Smooth muscle cell (in vitro differentiated cells): ENCODE results near the gene ERI3. TPM values are rescaled to one million over a fixed set of nuclear protein-coding genes. Genes with fewer than 3 reads are reported as not detected.

Source experiments
- DNase-seq: peaks from one replicate; lab custom pipeline; 2025; ENCODE audit not compliant: unreplicated experiment; lab: John Stamatoyannopoulos, UW
- H2AFZ ChIP-seq: fragments of 200-600 bp; sonication (generic); 2 replicates; pipeline ENCODE4 v1.6.0; 2016; ENCODE audit warnings: antibody characterized with exemption, low read depth, mild to moderate bottlenecking
- H3F3A ChIP-seq: fragments of 200-600 bp; sonication (generic); 2 replicates; pipeline ENCODE4 v1.6.0; 2017; ENCODE audit warnings: antibody characterized with exemption, low read depth
- H3K27ac ChIP-seq: fragments of 200-600 bp; sonication (generic); 2 replicates; pipeline ENCODE4 v1.5.1; 2016; ENCODE audit warnings: low read depth, mild to moderate bottlenecking
- H3K27me3 ChIP-seq: fragments of 200-600 bp; sonication (generic); 2 replicates; pipeline ENCODE4 v1.6.1; 2016; ENCODE audit warnings: low read depth, mild to moderate bottlenecking
- H3K36me3 ChIP-seq: fragments of 200-600 bp; sonication (generic); 2 replicates; pipeline ENCODE4 v1.5.1; 2016; ENCODE audit warnings: low read depth
- H3K4me1 ChIP-seq: fragments of 200-600 bp; sonication (generic); 2 replicates; pipeline ENCODE4 v1.5.1; 2016; ENCODE audit warnings: low read depth
- H3K4me2 ChIP-seq: fragments of 200-600 bp; sonication (generic); 2 replicates; pipeline ENCODE4 v1.6.0; 2016; ENCODE audit warnings: mild to moderate bottlenecking
- H3K4me3 ChIP-seq: fragments of 200-600 bp; sonication (generic); 2 replicates; pipeline ENCODE4 v1.5.1; 2016; ENCODE audit warnings: mild to moderate bottlenecking
- H3K79me2 ChIP-seq: fragments of 200-600 bp; sonication (generic); 2 replicates; pipeline ENCODE4 v1.6.0; 2016; ENCODE audit warnings: low read depth, mild to moderate bottlenecking
- H3K9ac ChIP-seq: fragments of 200-600 bp; sonication (generic); 2 replicates; pipeline ENCODE4 v1.6.0; 2016; ENCODE audit warnings: low read depth
- H3K9me3 ChIP-seq: fragments of 200-600 bp; sonication (generic); replicated peaks from 2 replicates; pipeline ENCODE4 v1.5.1; 2016; ENCODE audit warnings: low read depth
- H4K20me1 ChIP-seq: fragments of 200-600 bp; sonication (generic); 2 replicates; pipeline ENCODE4 v1.6.0; 2016; ENCODE audit warnings: low read depth
- CTCF ChIP-seq: fragments of 200-600 bp; sonication (generic); IDR thresholded peaks from 2 replicates; pipeline ENCODE4 v1.5.1; 2017; ENCODE audit warnings: borderline replicate concordance, mild to moderate bottlenecking, antibody characterized with exemption; ENCODE audit not compliant: insufficient read depth, poor library complexity, severe bottlenecking
- WGBS: methylation state at CpG from one replicate; pipeline ENCODE4 v1.1.7; 2016; ENCODE audit warnings: low lambda C conversion rate; 5-methylcytosine and 5-hydroxymethylcytosine counted together
- polyA plus RNA-seq: library from polyadenylated mRNA; unstranded; fragments of >200 nt; fragmentation: Nextera tagmentation; extraction: Ambion mirVana; gene quantifications from 2 replicates; pipeline ENCODE4 v1.2.1, GENCODE V29; 2016
- total RNA-seq: library from RNA; depleted of rRNA; stranded (reverse); fragments of >200 nt; gene quantifications from 2 replicates; pipeline ENCODE4 v1.2.3, GENCODE V29; 2014

Gene ERI3
- total and polyA plus RNA-seq, 2 experiments from 2014 or later, result 91.2 to 112 TPM

DNA sequence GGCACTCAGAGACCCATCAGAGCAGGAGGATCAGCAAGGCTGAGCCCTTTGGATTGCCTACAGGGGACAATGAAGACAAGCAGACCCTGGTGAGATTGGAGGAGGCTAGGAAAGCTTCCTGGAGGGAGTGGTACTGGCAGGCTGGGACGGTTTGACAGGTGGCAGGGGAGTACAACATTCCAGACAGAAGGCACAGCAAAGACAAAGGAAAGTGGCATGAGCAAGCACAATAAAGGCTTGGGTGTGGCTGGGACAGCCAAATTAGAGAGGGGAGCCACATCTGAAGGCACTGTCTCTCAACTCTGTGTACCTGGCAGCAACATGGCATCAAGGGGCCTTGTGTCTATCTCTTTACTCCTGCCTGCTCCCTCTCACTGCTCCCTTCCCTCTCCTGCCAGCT, 103.6 kb downstream of the ERI3 start:
- Histone ChIP-seq H4K20me1 (peaks cover 47% of the 10 kb centered on the region), H3F3A (no peaks in the 10 kb centered on the region), H3K4me3 (no peak overlapping the region), H3K27ac (no peak overlapping the region), H3K9ac (no peak overlapping the region), H3K9me3 (no peaks in the 10 kb centered on the region), H2AFZ (no peak overlapping the region), H3K27me3 (no peaks in the 10 kb centered on the region), H3K4me2 (no peak overlapping the region), H3K36me3 (no peaks in the 10 kb centered on the region), H3K4me1 (no peaks in the 10 kb centered on the region), H3K79me2 (no peaks in the 10 kb centered on the region)
- WGBS, result 93% methylated on average over 1 of the region's 1 CpG
- TF ChIP-seq CTCF, result no peak
- DNase-seq, result no peak

- H2AFZ ChIP-seq, result no peak overlapping the region
- DNase-seq, result no peak
- WGBS, result 85% methylated on average over 32 of the region's 33 CpGs
- no peaks in the 10 kb centered on the region for H3K36me3 ChIP-seq
- H3K4me1 ChIP-seq, result no peaks in the 10 kb centered on the region
- TF ChIP-seq CTCF, result no peak
- no peak overlapping the region for H3K4me3 ChIP-seq
- H3K27me3 ChIP-seq, result no peaks in the 10 kb centered on the region
- no peaks in the 10 kb centered on the region for H3K9me3 ChIP-seq
- H3K4me2 ChIP-seq, result no peak overlapping the region
- H3K79me2 ChIP-seq, result no peaks in the 10 kb centered on the region
- H3K27ac ChIP-seq, result no peak overlapping the region
- H3F3A ChIP-seq, result no peaks in the 10 kb centered on the region
- H4K20me1 ChIP-seq, result peaks cover 55% of the 10 kb centered on the region
- no peak overlapping the region for H3K9ac ChIP-seq
These were observed 104.8 kb downstream of the ERI3 start for GRCh38 chr1:44250068-44250781.

GRCh38 chr1:44249543-44249942, 105.5 kb downstream of the ERI3 start:
- Histone ChIP-seq H3K9ac (no peak overlapping the region), H3F3A (no peaks in the 10 kb centered on the region), H4K20me1 (peaks cover 55% of the 10 kb centered on the region), H3K9me3 (no peaks in the 10 kb centered on the region), H3K36me3 (no peaks in the 10 kb centered on the region), H3K27ac (no peak overlapping the region), H3K4me2 (no peak overlapping the region), H3K4me1 (no peaks in the 10 kb centered on the region), H3K79me2 (no peaks in the 10 kb centered on the region), H3K4me3 (no peak overlapping the region), H2AFZ (no peak overlapping the region), H3K27me3 (no peaks in the 10 kb centered on the region)
- DNase-seq, result no peak
- WGBS, result 90% methylated on average over 7 of the region's 7 CpGs
- no peak for TF ChIP-seq CTCF

- Histone ChIP-seq H3K36me3 (no peaks in the 10 kb centered on the region), H3K4me1 (no peaks in the 10 kb centered on the region), H3F3A (no peaks in the 10 kb centered on the region), H3K9ac (no peak overlapping the region), H3K27me3 (no peaks in the 10 kb centered on the region), H3K4me3 (no peak overlapping the region), H2AFZ (no peak overlapping the region), H4K20me1 (peaks cover 48% of the 10 kb centered on the region), H3K4me2 (no peak overlapping the region), H3K9me3 (no peaks in the 10 kb centered on the region), H3K79me2 (no peaks in the 10 kb centered on the region), H3K27ac (no peak overlapping the region)
- no peak for TF ChIP-seq CTCF
- 94% methylated on average over 2 of the region's 2 CpGs for WGBS
- DNase-seq, result no peak
These were observed 108.3 kb downstream of the ERI3 start for GRCh38 chr1:44246806-44247205.
